Activated effector memory CD4-positive, alpha-beta T cell treated with anti-CD3 and anti-CD28 coated beads, Interleukin-2, amount 50 U/mL, for 16 hours (primary cell): ENCODE data around the gene SSC5D.
"Not testable (repeated sequence)": the region's sequence is repeated elsewhere in the genome, so short reads cannot be mapped to it uniquely, and the experiment has no call there.

Experiments used
- DNase-seq: peaks from one replicate; pipeline ENCODE4 v3.0.0-alpha.2; 2020

Gene SSC5D

GRCh38 chr19:55487924-55488687 is at the start of gene SSC5D:
Gene SSC5D, plus strand, starts transcription at chr19:55488436. Its CDS starts 154 bp downstream, at chr19:55488590.
- DNase-seq, result no peak

GRCh38 chr19:55439052-55439451 is 49.2 kb upstream of the SSC5D start:
- no peak for DNase-seq

GRCh38 chr19:55440411-55441105 is 47.7 kb upstream of the SSC5D start:
- no peak for DNase-seq

GRCh38 chr19:55441319-55441691 is 46.9 kb upstream of the SSC5D start:
- no peak for DNase-seq

- no peak for DNase-seq
Measured at GRCh38 chr19:55441692-55442321, 46.4 kb upstream of the SSC5D start.

- DNase-seq, result no peak
Measured at GRCh38 chr19:55442372-55442961, 45.8 kb upstream of the SSC5D start.

GRCh38 chr19:55443045-55443823 is 45.0 kb upstream of the SSC5D start, which contains the start of gene SHISA7:
Gene SHISA7, minus strand, starts transcription at chr19:55443300. Its CDS starts 437 bp downstream, at chr19:55442863.
- no peak for DNase-seq

- DNase-seq, result no peak
Measured at GRCh38 chr19:55443824-55444480, 44.3 kb upstream of the SSC5D start.

GRCh38 chr19:55444646-55445045 is 43.6 kb upstream of the SSC5D start:
- no peak for DNase-seq

GRCh38 chr19:55446060-55446459 is 42.2 kb upstream of the SSC5D start:
- no peak for DNase-seq

- DNase-seq, result no peak
Measured at GRCh38 chr19:55447421-55448174, 40.6 kb upstream of the SSC5D start.

- DNase-seq, result not testable (repeated sequence)
Measured at GRCh38 chr19:55448175-55448490, 40.1 kb upstream of the SSC5D start.

- DNase-seq, result no peak
Measured at GRCh38 chr19:55449469-55449868, 38.8 kb upstream of the SSC5D start.

GRCh38 chr19:55451163-55451964 is 36.9 kb upstream of the SSC5D start:
- DNase-seq, result no peak

GRCh38 chr19:55451965-55452748 is 36.1 kb upstream of the SSC5D start:
- DNase-seq, result no peak

- DNase-seq, result peak; percentile 75
Measured at GRCh38 chr19:55452749-55453346, 35.4 kb upstream of the SSC5D start.

GRCh38 chr19:55453511-55454260 is 34.5 kb upstream of the SSC5D start:
- no peak for DNase-seq

GRCh38 chr19:55454787-55455243 is 33.4 kb upstream of the SSC5D start:
- DNase-seq, result peak; percentile 80
